ENCODE measurements around the gene RTL5. TPM values are rescaled to one million over a fixed set of nuclear protein-coding genes. Genes with fewer than 3 reads are reported as not detected.

Gene RTL5
- total RNA-seq, 4 donors from 2014 or later: 8.0 to 19.8 (median 13.3) TPM

DNA sequence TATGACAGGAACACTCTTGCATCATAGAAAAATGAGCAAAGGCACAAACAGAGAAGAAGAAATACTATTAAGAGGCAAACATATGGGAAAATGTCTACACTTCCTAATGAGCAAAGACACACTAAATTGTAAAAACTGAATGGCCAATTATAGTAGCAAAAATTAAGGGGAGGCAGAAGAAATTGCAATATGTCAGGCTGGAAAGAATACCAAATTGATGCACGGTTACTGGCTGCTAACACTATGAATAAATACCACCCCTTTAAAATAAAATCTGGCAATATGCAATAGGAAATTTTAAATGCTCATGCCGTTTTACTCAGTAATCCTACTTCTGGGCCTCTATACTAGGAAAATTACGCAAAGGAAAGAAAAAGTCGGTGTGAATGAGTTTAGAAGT lies 33.8 kb upstream of the RTL5 start:
- Histone ChIP-seq H3K4me3 (no peak overlapping the region), H3K36me3 (no peaks in the 10 kb centered on the region), H3K27me3 (no peaks in the 10 kb centered on the region), H3K27ac (replicated peaks in 1 of 4) (no peak overlapping the region), H3K9me3 (no peaks in the 10 kb centered on the region), H3K4me1 (no peaks in the 10 kb centered on the region)
- no peak for DNase-seq (ENCODE audit: extremely low spot score)
- 69% methylated on average over 4 of the region's 4 CpGs for WGBS
- intact Hi-C loops (cut with DNase I): no loop called here
- TF ChIP-seq POLR2AphosphoS5 (IDR thresholded peaks at IDR 0.05): no peak
- TF ChIP-seq POLR2A (IDR thresholded peaks at IDR 0.05; ENCODE audit: low read depth): no peak
- no peak for TF ChIP-seq CTCF (IDR thresholded peaks at IDR 0.05)
- TF ChIP-seq EP300 (IDR thresholded peaks at IDR 0.05): no peak

GRCh38 chrX:72159769-72160168 lies 28.1 kb upstream of the RTL5 start:
- H3K9me3 ChIP-seq: no peaks in the 10 kb centered on the region
- H3K4me1 ChIP-seq: no peaks in the 10 kb centered on the region
- no peaks in the 10 kb centered on the region for H3K36me3 ChIP-seq
- H3K27me3 ChIP-seq: no peaks in the 10 kb centered on the region
- WGBS: 77% methylated on average over 10 of the region's 10 CpGs
- no peak for DNase-seq (ENCODE audit: extremely low spot score)
- no peak for TF ChIP-seq EP300 (IDR thresholded peaks at IDR 0.05)
- no peak for TF ChIP-seq CTCF (IDR thresholded peaks at IDR 0.05)
- TF ChIP-seq POLR2AphosphoS5 (IDR thresholded peaks at IDR 0.05): no peak
- TF ChIP-seq POLR2A (IDR thresholded peaks at IDR 0.05; ENCODE audit: low read depth): no peak
- intact Hi-C loops (cut with DNase I): no loop called here
- H3K4me3 ChIP-seq: no peak overlapping the region
- H3K27ac ChIP-seq (replicated peaks in 1 of 4): no peak overlapping the region

DNA sequence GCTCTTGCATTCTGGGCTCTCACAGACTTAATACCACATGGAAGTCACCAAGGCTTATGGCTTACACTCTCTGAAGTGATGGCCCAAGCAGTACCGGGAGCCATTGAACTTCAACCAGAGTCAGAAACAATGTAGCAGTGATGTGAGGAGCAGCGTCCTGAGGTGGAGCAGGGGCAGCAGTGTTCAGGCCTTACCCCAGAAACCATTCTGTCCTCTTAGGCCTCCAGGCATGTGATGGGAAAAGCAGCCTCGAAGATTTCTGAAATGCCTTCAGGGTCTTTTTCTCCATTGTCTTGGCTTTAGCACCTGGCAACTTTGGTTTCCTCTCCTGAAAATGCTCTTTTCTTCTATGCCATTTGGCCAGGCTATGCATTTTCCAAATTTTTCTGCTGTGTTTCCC lies 27.1 kb upstream of the RTL5 start:
- Histone ChIP-seq H3K36me3 (no peaks in the 10 kb centered on the region), H3K9me3 (no peaks in the 10 kb centered on the region), H3K4me3 (no peak overlapping the region), H3K27me3 (no peaks in the 10 kb centered on the region), H3K27ac (replicated peaks in 1 of 4) (no peak overlapping the region), H3K4me1 (no peaks in the 10 kb centered on the region)
- intact Hi-C loops (cut with DNase I): no loop called here
- TF ChIP-seq POLR2A (IDR thresholded peaks at IDR 0.05; ENCODE audit: low read depth) (no peak), POLR2AphosphoS5 (IDR thresholded peaks at IDR 0.05) (no peak)
- WGBS: 97% methylated on average over 3 of the region's 3 CpGs
- DNase-seq (ENCODE audit: extremely low spot score): no peak

- Histone ChIP-seq H3K27me3 (no peaks in the 10 kb centered on the region), H3K4me3 (no peak overlapping the region), H3K4me1 (no peaks in the 10 kb centered on the region), H3K36me3 (peaks cover 0 to 20% (median 2%) of the 10 kb centered on the region in 4 donors), H3K9me3 (no peaks in the 10 kb centered on the region), H3K27ac (replicated peaks in 1 of 4) (no peak overlapping the region)
- no peak for DNase-seq (ENCODE audit: extremely low spot score)
- TF ChIP-seq POLR2A (IDR thresholded peaks at IDR 0.05; ENCODE audit: low read depth) (no peak), EP300 (IDR thresholded peaks at IDR 0.05) (no peak), POLR2AphosphoS5 (IDR thresholded peaks at IDR 0.05) (no peak)
- WGBS: 54% methylated on average over 2 of the region's 2 CpGs
- intact Hi-C loops (cut with DNase I): no loop called here
These were observed 14.8 kb upstream of the RTL5 start for GRCh38 chrX:72146527-72146926.

DNA sequence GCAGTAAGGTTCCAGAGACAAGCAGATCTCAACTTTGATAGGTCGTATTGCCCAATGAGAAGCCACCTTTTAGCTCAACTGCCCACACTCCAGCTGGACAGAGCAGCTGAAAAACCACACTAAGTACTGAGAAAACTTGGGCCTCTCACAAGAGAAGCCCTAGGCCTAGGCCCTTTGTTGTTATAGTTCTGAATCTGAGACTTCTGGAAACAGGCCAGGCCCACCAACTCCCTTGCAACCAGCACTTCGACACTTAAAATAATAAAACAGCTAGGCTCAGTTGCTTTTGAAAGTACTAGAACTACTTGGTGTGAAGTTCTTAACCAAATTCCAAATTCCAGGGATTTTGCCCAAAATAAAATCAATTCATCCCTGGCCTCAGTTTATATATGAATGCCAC lies 13.5 kb upstream of the RTL5 start:
- Histone ChIP-seq H3K4me1 (no peaks in the 10 kb centered on the region), H3K36me3 (peaks cover 0 to 29% (median 5%) of the 10 kb centered on the region in 4 donors), H3K9me3 (no peaks in the 10 kb centered on the region), H3K4me3 (no peak overlapping the region), H3K27me3 (no peaks in the 10 kb centered on the region), H3K27ac (replicated peaks in 1 of 4) (no peak overlapping the region)
- 38% methylated on average over 2 of the region's 2 CpGs for WGBS
- TF ChIP-seq POLR2AphosphoS5 (IDR thresholded peaks at IDR 0.05) (no peak), CTCF (IDR thresholded peaks at IDR 0.05) (no peak), EP300 (IDR thresholded peaks at IDR 0.05) (no peak), POLR2A (IDR thresholded peaks at IDR 0.05; ENCODE audit: low read depth) (no peak)
- DNase-seq (ENCODE audit: extremely low spot score): no peak
- intact Hi-C loops (cut with DNase I): no loop called here

DNA sequence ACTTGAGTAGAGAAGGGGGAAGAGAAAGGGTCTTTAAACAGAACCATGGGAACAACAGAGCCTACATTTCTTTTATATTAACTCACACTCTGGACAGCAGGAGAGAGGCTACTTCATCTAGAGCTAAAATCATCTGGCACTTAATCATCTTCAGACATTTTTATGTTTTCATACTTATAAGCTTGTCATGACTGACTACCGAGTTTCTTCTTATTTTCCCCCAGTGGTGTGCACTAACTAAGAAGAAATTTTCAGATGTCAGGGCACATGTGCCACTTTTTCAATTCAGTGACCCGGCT lies 11.8 kb upstream of the RTL5 start:
- H3K4me3 ChIP-seq: no peak overlapping the region
- no peaks in the 10 kb centered on the region for H3K4me1 ChIP-seq
- no peak for DNase-seq (ENCODE audit: extremely low spot score)
- no peaks in the 10 kb centered on the region for H3K27me3 ChIP-seq
- H3K9me3 ChIP-seq: no peaks in the 10 kb centered on the region
- WGBS: 63% methylated on average over 2 of the region's 2 CpGs
- no peak overlapping the region for H3K27ac ChIP-seq (replicated peaks in 1 of 4)
- TF ChIP-seq POLR2A (IDR thresholded peaks at IDR 0.05; ENCODE audit: low read depth) (no peak), EP300 (IDR thresholded peaks at IDR 0.05) (no peak)
- intact Hi-C loops (cut with DNase I): no loop called here
- H3K36me3 ChIP-seq: peaks cover 0 to 45% (median 19%) of the 10 kb centered on the region in 4 donors
